ENCODE measurements around the gene TBC1D22B. TPM values are rescaled to one million over a fixed set of nuclear protein-coding genes. Genes with fewer than 3 reads are reported as not detected.
"Not testable (repeated sequence)": the region's sequence is repeated elsewhere in the genome, so short reads cannot be mapped to it uniquely, and the experiment has no call there.

The TBC1D22B gene
- polyA plus RNA-seq, 2 of the 4 experiments (the other 2 are of a cell fraction) = 5.7 to 6.4 TPM

- no peak for TF ChIP-seq E2F6 (IDR thresholded peaks at IDR 0.05; ENCODE audit: borderline replicate concordance, low read depth)
- TF ChIP-seq RFX5 (IDR thresholded peaks at IDR 0.05) = no peak
- TF ChIP-seq ZNF302 (CRISPR knock-in tag; IDR thresholded peaks at IDR 0.05) = no peak
- TF ChIP-seq TP53 (CRISPR knock-in tag; IDR thresholded peaks at IDR 0.05) = no peak
- TF ChIP-seq ELK1 (IDR thresholded peaks at IDR 0.05; ENCODE audit: low read depth, low read length) = no peak
Observed at GRCh38 chr6:37334047-37334446, 76.5 kb downstream of the TBC1D22B start (continued).

GRCh38 chr6:37338317-37338716 is 80.7 kb downstream of the TBC1D22B start:
- ATAC-seq = not testable (repeated sequence)

GRCh38 chr6:37338745-37339255 is 81.2 kb downstream of the TBC1D22B start:
- Histone ChIP-seq H3K4me3 (no peak overlapping the region), H3K4me2 (no peak overlapping the region), H3K9me3 (no peaks in the 10 kb centered on the region), H3K4me1 (no peaks in the 10 kb centered on the region), H3K27ac (no peak overlapping the region)
- no peak for FAIRE-seq
- CTCF ChIA-PET = no interaction called here
- no peak for ATAC-seq
- no peak for DNase-seq (ENCODE audit: low read depth in 1 of 2, low spot score in 1 of 2)
- POLR2A ChIA-PET = no interaction called here
- 95% methylated on average over 5 of the region's 5 CpGs for WGBS (ENCODE audit: missing lambda C conversion rate)
- TF ChIP-seq RFX5 (IDR thresholded peaks at IDR 0.05) (no peak), BHLHE40 (IDR thresholded peaks at IDR 0.05; ENCODE audit: low read depth, low read length) (no peak), FOXS1 (CRISPR knock-in tag; IDR thresholded peaks at IDR 0.05) (no peak), HOXB5 (CRISPR knock-in tag; IDR thresholded peaks at IDR 0.05) (no peak), RAD21 (conservative IDR thresholded peaks at IDR 0.05 in 1 of 2, IDR thresholded peaks at IDR 0.05 in 1 of 2) (no peak), CHD4 (IDR thresholded peaks at IDR 0.05; ENCODE audit: borderline replicate concordance) (no peak), EHMT2 (IDR thresholded peaks at IDR 0.05; ENCODE audit: low read depth) (no peak), TP53 (CRISPR knock-in tag; IDR thresholded peaks at IDR 0.05) (no peak), RARB (CRISPR knock-in tag; IDR thresholded peaks at IDR 0.05) (no peak), RNF2 (IDR thresholded peaks at IDR 0.05; ENCODE audit: borderline replicate concordance, low read depth) (no peak), JUNB (IDR thresholded peaks at IDR 0.05) (no peak), JUN (IDR thresholded peaks at IDR 0.05) (no peak), KDM5A (IDR thresholded peaks at IDR 0.05) (no peak), MAX (IDR thresholded peaks at IDR 0.05) (no peak), E2F6 (IDR thresholded peaks at IDR 0.05; ENCODE audit: borderline replicate concordance, low read depth) (no peak), REST (IDR thresholded peaks at IDR 0.05) (no peak), ZC3H11A (IDR thresholded peaks at IDR 0.05) (no peak), HMGXB4 (CRISPR knock-in tag; IDR thresholded peaks at IDR 0.05; ENCODE audit: borderline replicate concordance) (no peak), HDAC2 (IDR thresholded peaks at IDR 0.05) (no peak), HOXB13 (CRISPR knock-in tag; IDR thresholded peaks at IDR 0.05; ENCODE audit: low read depth) (no peak)

More at GRCh38 chr6:37338317-37338716, 80.7 kb downstream of the TBC1D22B start:
- CTCF ChIA-PET; FAIRE-seq; H3K4me1 ChIP-seq; H3K4me2 ChIP-seq; POLR2A ChIA-PET; H3K27ac ChIP-seq; H3K9me3 ChIP-seq; DNase-seq (ENCODE audit: low read depth in 1 of 2, low spot score in 1 of 2); H3K4me3 ChIP-seq: not testable (repeated sequence)
- 92% methylated on average over 3 of the region's 3 CpGs for WGBS (ENCODE audit: missing lambda C conversion rate)
